ENCODE data around the gene CAV3.
A peak's percentile ranks its signal among the peaks of the same experiment; 100 is the strongest.

The CAV3 gene

GRCh38 chr3:8760506-8760905, 26.9 kb downstream of the CAV3 start:
- DNase-seq (ENCODE audit: low read depth) = no peak
- no peak overlapping the region for H3K4me3 ChIP-seq (ENCODE audit: low read depth, low read length)
- TF ChIP-seq, protein P1, sequence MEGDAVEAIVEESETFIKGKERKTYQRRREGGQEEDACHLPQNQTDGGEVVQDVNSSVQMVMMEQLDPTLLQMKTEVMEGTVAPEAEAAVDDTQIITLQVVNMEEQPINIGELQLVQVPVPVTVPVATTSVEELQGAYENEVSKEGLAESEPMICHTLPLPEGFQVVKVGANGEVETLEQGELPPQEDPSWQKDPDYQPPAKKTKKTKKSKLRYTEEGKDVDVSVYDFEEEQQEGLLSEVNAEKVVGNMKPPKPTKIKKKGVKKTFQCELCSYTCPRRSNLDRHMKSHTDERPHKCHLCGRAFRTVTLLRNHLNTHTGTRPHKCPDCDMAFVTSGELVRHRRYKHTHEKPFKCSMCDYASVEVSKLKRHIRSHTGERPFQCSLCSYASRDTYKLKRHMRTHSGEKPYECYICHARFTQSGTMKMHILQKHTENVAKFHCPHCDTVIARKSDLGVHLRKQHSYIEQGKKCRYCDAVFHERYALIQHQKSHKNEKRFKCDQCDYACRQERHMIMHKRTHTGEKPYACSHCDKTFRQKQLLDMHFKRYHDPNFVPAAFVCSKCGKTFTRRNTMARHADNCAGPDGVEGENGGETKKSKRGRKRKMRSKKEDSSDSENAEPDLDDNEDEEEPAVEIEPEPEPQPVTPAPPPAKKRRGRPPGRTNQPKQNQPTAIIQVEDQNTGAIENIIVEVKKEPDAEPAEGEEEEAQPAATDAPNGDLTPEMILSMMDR (IDR thresholded peaks at IDR 0.05; ENCODE audit: insufficient read depth, low read depth, low read length, missing control alignments) = no peak

DNA sequence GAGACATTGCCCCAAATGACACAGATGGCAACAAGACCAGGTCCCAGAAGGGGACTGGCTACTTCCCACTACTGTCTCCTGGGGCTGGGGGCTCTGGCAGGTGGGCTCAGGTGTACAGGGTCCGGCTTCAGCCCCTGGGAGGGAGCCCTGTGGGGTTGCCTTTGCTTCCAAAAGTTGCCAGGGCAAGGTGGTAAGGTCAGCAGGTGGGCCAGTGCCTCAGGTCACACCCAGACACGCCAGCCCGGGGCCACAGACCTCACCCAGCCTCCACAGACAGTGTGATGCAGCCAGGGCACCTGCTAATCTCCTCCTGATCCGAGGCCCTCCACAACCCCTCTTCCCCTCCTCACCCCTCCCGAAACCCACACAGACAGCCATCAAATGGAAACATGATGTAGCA, 28.3 kb downstream of the CAV3 start:
- DNase-seq (ENCODE audit: low read depth) = no peak
- no peak overlapping the region for H3K4me3 ChIP-seq (ENCODE audit: low read depth, low read length)
- TF ChIP-seq, protein P1 (IDR thresholded peaks at IDR 0.05; ENCODE audit: insufficient read depth, low read depth, low read length, missing control alignments) = no peak

- TF ChIP-seq, protein P1 (IDR thresholded peaks at IDR 0.05; ENCODE audit: insufficient read depth, low read depth, low read length, missing control alignments) = no peak
- no peak for DNase-seq (ENCODE audit: low read depth)
- H3K4me3 ChIP-seq (ENCODE audit: low read depth, low read length) = no peak overlapping the region
These were observed 29.2 kb downstream of the CAV3 start for GRCh38 chr3:8762607-8763377.

GRCh38 chr3:8764528-8764927, 30.9 kb downstream of the CAV3 start:
- no peak for DNase-seq (ENCODE audit: low read depth)
- TF ChIP-seq, protein P1 (IDR thresholded peaks at IDR 0.05; ENCODE audit: insufficient read depth, low read depth, low read length, missing control alignments) = no peak
- no peak overlapping the region for H3K4me3 ChIP-seq (ENCODE audit: low read depth, low read length)

DNA sequence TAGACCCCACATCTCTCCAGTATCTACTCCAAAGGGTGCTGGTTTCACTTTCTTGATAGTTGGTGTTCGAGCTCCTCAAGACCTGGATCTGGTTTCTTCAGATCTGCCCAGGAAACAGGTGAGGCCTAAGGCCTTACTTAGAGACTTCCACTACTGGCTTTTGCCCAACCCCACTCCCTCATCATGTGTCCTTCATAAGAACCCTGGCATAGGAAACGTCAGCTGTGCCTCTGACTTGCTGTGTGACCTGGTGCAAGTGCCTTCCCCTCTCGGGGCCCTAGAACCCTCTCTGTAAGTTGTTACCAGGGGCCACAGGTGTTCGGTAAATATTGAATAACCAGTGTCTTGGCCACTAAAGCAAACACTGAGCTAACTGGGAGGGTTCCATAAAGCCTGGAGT, 31.9 kb downstream of the CAV3 start:
- no peak for DNase-seq (ENCODE audit: low read depth)
- TF ChIP-seq, protein P1 (IDR thresholded peaks at IDR 0.05; ENCODE audit: insufficient read depth, low read depth, low read length, missing control alignments) = no peak
- peak overlapping the region; percentile 61; the same call in 1 of the 2 replicates for H3K4me3 ChIP-seq (ENCODE audit: low read depth, low read length)

DNA sequence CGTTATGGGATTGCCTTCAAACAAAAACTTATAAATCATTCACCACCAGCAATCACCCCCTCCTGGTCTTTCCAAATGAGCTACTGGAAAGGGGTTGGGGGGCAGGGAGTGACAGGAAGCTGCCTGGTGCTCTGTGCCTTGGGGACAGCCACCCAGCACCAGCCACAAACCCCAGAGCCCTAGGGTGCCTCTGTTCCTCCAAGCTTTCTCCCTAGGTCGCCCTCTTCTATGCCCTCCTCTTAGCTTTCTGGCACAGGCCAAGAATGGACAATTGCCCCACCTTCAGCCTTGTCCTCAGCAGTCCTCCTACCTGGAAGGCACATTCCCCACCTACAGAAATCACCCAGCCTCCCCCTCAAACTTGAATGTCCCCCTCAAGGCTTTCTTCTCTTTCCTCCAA, 32.5 kb downstream of the CAV3 start:
- peak overlapping the region; percentile 61 for H3K4me3 ChIP-seq (ENCODE audit: low read depth, low read length)
- no peak for DNase-seq (ENCODE audit: low read depth)
- TF ChIP-seq, protein P1 (IDR thresholded peaks at IDR 0.05; ENCODE audit: insufficient read depth, low read depth, low read length, missing control alignments) = no peak

GRCh38 chr3:8767256-8767666, 33.7 kb downstream of the CAV3 start:
- no peak for DNase-seq (ENCODE audit: low read depth)
- TF ChIP-seq, protein P1 (IDR thresholded peaks at IDR 0.05; ENCODE audit: insufficient read depth, low read depth, low read length, missing control alignments) = no peak
- peak overlapping the region; percentile 61 for H3K4me3 ChIP-seq (ENCODE audit: low read depth, low read length)
